ENCODE data around the gene ACBD4. TPM values are rescaled to one million over a fixed set of nuclear protein-coding genes. Genes with fewer than 3 reads are reported as not detected.

ACBD4 gene
- total RNA-seq, 6 experiments from 2014 or later, result 24.0 to 78.9 (median 56.9) TPM

DNA sequence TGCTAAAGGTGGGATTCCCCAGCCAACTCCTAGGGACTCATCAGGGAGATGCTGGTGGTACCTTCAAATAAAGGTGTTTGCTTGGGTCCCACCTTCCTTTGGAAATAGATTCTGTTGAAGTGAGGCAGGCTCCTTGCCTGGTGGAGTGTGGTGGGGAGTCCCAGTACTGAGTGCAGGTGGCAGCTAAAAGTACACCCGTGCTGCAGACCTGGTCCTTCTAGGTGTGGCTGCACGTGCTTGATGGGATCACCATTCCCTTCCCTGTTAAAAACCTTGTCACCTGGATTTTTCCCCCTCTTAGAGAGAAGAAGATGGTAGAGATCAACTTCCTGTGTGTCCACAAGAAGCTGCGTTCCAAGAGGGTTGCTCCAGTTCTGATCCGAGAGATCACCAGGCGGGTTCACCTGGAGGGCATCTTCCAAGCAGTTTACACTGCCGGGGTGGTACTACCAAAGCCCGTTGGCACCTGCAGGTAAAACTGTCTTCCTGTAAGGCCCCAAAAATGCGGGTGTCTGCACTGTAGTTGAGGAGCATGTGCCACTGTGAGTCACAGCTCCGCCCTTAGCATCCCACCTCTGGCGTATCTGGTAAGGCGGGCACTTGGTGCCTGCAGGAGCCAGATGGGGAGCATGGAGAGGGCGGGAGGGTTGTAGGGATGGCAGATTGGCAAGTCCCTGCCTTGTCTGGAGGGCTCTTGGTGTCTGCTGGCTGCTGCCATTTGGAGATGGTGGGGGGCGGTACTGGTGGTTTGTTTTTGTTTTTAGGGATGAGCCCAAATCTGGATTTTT lies 37.2 kb upstream of the ACBD4 start:
- intact Hi-C loops (cut with DNase I), result no loop called here

DNA sequence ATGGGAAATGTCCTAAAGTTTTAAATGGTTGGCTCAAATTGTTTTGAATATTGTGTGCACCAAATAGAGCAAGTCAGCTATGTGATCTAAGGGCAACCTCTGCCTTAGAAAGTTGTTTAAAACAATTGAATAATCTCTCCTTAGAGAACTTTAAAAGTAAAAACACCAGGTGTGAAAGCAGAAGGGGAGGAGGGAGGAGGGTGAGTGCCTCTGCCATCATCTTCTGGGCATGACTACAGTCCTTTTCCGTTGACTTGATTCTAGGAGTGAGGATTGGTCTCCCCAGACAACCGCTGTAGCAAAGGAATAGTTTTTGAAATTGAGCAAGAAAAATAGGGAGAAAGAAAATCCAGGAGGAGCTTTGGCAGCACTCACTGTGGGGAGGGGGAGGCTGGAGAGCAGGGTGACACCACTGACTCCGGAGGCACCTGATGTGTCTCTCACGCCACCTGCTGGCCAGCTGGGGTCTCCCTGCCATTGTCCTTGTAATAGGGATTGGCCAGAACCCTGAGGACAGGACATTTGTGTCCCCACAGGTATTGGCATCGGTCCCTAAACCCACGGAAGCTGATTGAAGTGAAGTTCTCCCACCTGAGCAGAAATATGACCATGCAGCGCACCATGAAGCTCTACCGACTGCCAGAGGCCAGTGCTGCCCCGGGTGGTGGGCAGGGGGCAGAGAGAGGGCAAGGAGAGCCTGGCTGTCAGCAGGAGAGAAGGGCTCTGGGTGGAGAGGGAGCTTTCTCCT lies 36.4 kb upstream of the ACBD4 start:
- intact Hi-C loops (cut with DNase I), result no loop called here
- H3K36me3 ChIP-seq, result peaks cover 0 to 95% (median 43%) of the 10 kb centered on the region in 4 donors
- TF ChIP-seq, protein P1, sequence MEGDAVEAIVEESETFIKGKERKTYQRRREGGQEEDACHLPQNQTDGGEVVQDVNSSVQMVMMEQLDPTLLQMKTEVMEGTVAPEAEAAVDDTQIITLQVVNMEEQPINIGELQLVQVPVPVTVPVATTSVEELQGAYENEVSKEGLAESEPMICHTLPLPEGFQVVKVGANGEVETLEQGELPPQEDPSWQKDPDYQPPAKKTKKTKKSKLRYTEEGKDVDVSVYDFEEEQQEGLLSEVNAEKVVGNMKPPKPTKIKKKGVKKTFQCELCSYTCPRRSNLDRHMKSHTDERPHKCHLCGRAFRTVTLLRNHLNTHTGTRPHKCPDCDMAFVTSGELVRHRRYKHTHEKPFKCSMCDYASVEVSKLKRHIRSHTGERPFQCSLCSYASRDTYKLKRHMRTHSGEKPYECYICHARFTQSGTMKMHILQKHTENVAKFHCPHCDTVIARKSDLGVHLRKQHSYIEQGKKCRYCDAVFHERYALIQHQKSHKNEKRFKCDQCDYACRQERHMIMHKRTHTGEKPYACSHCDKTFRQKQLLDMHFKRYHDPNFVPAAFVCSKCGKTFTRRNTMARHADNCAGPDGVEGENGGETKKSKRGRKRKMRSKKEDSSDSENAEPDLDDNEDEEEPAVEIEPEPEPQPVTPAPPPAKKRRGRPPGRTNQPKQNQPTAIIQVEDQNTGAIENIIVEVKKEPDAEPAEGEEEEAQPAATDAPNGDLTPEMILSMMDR (IDR thresholded peaks at IDR 0.05), result peak; percentile 90 to 95 (median 92)
- no peak for TF ChIP-seq POLR2A (IDR thresholded peaks at IDR 0.05)
- 16% methylated on average over 6 of the region's 9 CpGs for WGBS (ENCODE audit: insufficient coverage, low coverage, low lambda C conversion rate, missing lambda C conversion rate)
- no peaks in the 10 kb centered on the region for H3K9me3 ChIP-seq
- H3K4me1 ChIP-seq, result peaks cover 0 to 2% (median under 1%) of the 10 kb centered on the region in 4 donors
- peak; percentile 87 to 91 (median 89) for DNase-seq
- no peaks in the 10 kb centered on the region for H3K27me3 ChIP-seq
- no peak overlapping the region for H3K27ac ChIP-seq
- peak; percentile 96 to 98 (median 97) for ATAC-seq
- no peak overlapping the region for H3K4me3 ChIP-seq

More for the DNA sequence above, 37.2 kb upstream of the ACBD4 start:
- Histone ChIP-seq H3K36me3 (peaks cover 0 to 91% (median 40%) of the 10 kb centered on the region in 4 donors), H3K4me3 (no peak overlapping the region), H3K27me3 (no peaks in the 10 kb centered on the region), H3K4me1 (peaks cover 0 to 9% (median 7%) of the 10 kb centered on the region in 4 donors), H3K27ac (no peak overlapping the region), H3K9me3 (no peaks in the 10 kb centered on the region)
- whole genome bisulfite sequencing (ENCODE audit: insufficient coverage, low coverage, low lambda C conversion rate, missing lambda C conversion rate), result 80% methylated on average over 2 of the region's 13 CpGs
- TF ChIP-seq POLR2A (IDR thresholded peaks at IDR 0.05), result no peak
- TF ChIP-seq, protein P1 (IDR thresholded peaks at IDR 0.05), result no peak
- ATAC-seq (no peak), DNase-seq (peak in 1 of 3 donors; percentile 43)

DNA sequence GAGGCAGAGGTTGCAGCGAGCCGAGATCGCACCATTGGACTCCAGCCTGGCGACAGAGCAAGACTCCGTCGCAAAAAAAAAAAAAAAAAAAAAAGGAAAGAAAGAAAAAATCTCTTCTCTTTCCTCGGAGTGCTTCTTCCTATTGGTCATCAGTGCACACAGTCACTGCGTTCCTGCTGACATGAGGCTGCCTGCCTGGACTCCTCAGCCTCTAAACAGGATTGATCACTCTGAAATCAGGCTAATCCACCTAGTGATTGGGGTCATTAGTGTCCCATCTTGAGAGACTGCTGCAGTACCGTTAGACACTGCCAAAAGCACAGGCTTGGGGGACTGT lies 34.0 kb upstream of the ACBD4 start:
- TF ChIP-seq, protein P1 (IDR thresholded peaks at IDR 0.05), result no peak
- TF ChIP-seq POLR2A (IDR thresholded peaks at IDR 0.05), result no peak
- Histone ChIP-seq H3K36me3 (peaks cover 0 to 95% (median 54%) of the 10 kb centered on the region in 4 donors), H3K9me3 (no peaks in the 10 kb centered on the region), H3K4me1 (no peaks in the 10 kb centered on the region), H3K27me3 (no peaks in the 10 kb centered on the region), H3K27ac (no peak overlapping the region), H3K4me3 (no peak overlapping the region)
- WGBS (ENCODE audit: insufficient coverage, low coverage, low lambda C conversion rate, missing lambda C conversion rate), result no CpG with 5 or more reads among the region's 9 CpGs
- intact Hi-C loops (cut with DNase I), result loop anchor here (5.0 to 10.0 kb wide), 2 partner anchors 67 to 69 kb away; no protein-coding TSS in a partner anchor
- no peak for DNase-seq
- no peak for ATAC-seq

DNA sequence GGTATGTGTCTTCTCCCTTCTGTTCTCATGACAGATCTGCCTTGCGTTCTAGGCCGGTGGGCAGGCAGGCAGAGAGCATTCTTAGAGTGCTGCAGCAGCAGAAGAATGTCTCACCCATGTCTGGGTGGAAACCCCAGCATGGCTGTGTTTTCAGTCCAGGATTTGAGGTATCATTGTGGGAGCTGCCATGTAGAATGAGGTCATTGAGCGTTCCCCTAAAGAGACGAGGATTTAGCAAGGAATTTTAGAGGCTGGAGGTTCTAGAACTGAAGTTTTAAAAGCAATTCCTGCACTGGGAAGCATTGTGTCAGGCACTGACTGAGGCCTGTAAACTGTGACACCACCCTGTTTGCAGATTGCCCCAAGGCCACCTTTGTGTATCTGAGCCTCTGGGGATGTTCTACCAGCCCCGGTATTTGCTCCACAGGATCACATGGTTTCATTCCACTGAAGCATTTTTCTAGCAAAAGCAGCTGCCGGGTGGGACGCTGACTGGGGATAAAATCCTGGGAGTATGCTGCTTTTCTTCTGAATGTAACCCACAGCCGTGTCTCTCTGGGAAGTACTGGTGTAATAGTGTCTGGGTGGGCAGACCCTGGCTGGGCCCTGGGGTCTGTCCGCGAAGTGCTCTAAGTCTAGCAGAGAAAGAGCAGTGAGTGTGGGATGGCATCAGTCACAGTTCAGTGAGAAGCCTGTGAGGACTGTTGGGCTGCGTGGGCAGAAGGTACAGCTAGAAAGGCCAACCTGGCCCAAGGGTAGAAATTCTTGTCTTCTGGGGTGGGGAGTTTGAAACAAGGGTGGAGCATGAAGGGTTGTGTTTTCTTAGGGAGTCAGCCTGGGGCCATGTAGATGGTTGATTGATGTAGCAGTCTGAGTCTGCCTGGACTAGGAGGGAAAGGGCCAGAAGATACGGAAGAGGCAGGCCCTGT lies 33.3 kb upstream of the ACBD4 start:
- no peaks in the 10 kb centered on the region for H3K4me1 ChIP-seq
- H3K27me3 ChIP-seq, result no peaks in the 10 kb centered on the region
- ATAC-seq, result no peak
- H3K36me3 ChIP-seq, result peaks cover 0 to 95% (median 53%) of the 10 kb centered on the region in 4 donors
- DNase-seq, result no peak
- intact Hi-C loops (cut with DNase I), result loop anchor here (5.0 to 10.0 kb wide), 2 partner anchors 67 to 70 kb away; no protein-coding TSS in a partner anchor
- no peaks in the 10 kb centered on the region for H3K9me3 ChIP-seq
- 78% methylated on average over 7 of the region's 12 CpGs for WGBS (ENCODE audit: insufficient coverage, low coverage, low lambda C conversion rate, missing lambda C conversion rate)
- H3K4me3 ChIP-seq, result no peak overlapping the region
- H3K27ac ChIP-seq, result no peak overlapping the region
- TF ChIP-seq, protein P1 (IDR thresholded peaks at IDR 0.05), result no peak
- no peak for TF ChIP-seq POLR2A (IDR thresholded peaks at IDR 0.05)
